Ascending aorta (tissue), 2 donors: ENCODE measurements around the gene MORN5. TPM values are rescaled to one million over a fixed set of nuclear protein-coding genes. Genes with fewer than 3 reads are reported as not detected.

ENCODE experiments used
- DNase-seq, 2 donors: peaks; one replicate each; pipeline ENCODE4 v3.0.0-alpha.2; 2019; ENCODE audit warnings: low spot score in 2 of 2
- H3K27ac ChIP-seq, 2 donors: fragments of 200-600 bp; sonication (generic); one replicate each; pipeline ENCODE4 v1.5.1; 2016 to 2017; ENCODE audit warnings: mild to moderate bottlenecking in 1 of 2
- H3K27me3 ChIP-seq: fragments of 200-600 bp; sonication (generic); one replicate; pipeline ENCODE4 v1.5.1; 2017
- H3K36me3 ChIP-seq, 2 donors: fragments of 200-600 bp; sonication (generic); one replicate each; pipeline ENCODE4 v1.5.1; 2016
- H3K4me1 ChIP-seq, 2 donors: fragments of 200-600 bp; sonication (generic); one replicate each; pipeline ENCODE4 v1.5.1; 2016 to 2017; ENCODE audit warnings: mild to moderate bottlenecking in 1 of 2
- H3K4me3 ChIP-seq, 2 donors: fragments of 200-600 bp; sonication (generic); one replicate each; pipeline ENCODE4 v1.5.1; 2016 to 2017; ENCODE audit warnings: mild to moderate bottlenecking in 1 of 2
- H3K9me3 ChIP-seq, 2 donors: fragments of 200-600 bp; sonication (generic); one replicate each; pipeline ENCODE4 v1.5.1; 2016
- intact Hi-C: fragments of 100-400 bp; cut with DNase I; formaldehyde crosslinking; loops from one replicate; pipeline ENCODE4 v1.15.1; 2023
- total RNA-seq: library from RNA; depleted of rRNA; stranded (reverse); fragments of >200 nt; gene quantifications from one replicate; pipeline ENCODE4 v1.1.0, GENCODE V29; 2016
- TF ChIP-seq, protein P1 (sequence below), 3 experiments: fragments of 200-600 bp in 2 of 3; fragments of 450-650 bp in 1 of 3; sonication (generic) in 2 of 3; IDR thresholded peaks; one replicate each; pipeline ENCODE4 v1.5.1; 2016 to 2019; ENCODE audit warnings: antibody characterized with exemption in 3 of 3, mild to moderate bottlenecking in 1 of 3, moderate library complexity in 1 of 3

MORN5 gene
- total RNA-seq, 1 donor from 2014 or later: not detected

- intact Hi-C loops: no loop called here
- H3K4me1 ChIP-seq: peaks cover 7 to 30% of the 10 kb centered on the region in 2 donors
Measured at GRCh38 chr9:122218071-122218934, 58.6 kb downstream of the MORN5 start.

DNA sequence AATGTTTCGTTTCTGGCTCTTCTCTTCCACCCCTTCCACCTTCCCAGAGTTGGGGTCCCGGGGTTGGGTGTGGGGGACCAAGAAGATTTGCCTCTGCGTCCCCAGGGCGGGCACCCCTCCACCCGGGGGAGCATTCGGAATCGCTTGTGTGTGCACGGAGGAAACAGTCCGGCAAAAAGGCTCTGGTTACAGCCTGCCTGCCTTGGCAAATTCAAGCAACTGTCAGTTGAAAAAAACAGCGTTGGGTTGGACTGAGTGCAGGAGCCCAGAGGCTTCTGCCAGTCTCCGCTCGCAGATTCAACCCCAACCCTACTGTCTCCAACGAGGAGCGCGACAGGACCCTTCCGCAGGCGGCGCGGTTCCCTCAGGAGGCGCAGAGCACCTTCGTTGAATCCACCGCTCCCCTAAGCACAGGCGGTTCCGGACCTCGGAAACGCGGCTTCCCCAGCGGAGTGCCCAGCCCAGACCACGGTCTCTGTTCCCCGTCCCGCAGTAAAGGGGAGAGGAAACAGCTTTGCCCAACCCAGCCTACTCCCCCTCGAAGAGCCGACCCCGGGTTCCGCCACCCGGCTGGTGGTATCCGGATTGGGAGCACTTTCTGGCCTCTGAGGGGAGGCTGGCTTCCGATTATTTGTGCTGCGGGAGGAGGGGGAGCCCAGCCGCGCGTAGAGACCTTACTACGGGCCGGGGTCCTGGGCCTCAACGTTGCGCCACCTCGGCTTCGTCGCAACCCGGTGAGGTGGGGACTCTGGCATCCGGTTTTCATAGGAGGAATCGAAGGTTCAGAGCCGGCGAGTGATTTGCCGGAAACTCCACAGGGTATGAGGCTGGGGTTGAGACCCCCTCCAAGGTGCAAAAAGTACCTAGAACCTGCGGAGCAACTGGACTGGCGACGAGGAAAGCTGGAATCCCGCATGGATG lies 59.5 kb downstream of the MORN5 start:
- H3K27me3 ChIP-seq: peaks cover 12% of the 10 kb centered on the region
- H3K4me1 ChIP-seq: peaks cover 0 to 23% of the 10 kb centered on the region in 2 donors
- TF ChIP-seq, protein P1, sequence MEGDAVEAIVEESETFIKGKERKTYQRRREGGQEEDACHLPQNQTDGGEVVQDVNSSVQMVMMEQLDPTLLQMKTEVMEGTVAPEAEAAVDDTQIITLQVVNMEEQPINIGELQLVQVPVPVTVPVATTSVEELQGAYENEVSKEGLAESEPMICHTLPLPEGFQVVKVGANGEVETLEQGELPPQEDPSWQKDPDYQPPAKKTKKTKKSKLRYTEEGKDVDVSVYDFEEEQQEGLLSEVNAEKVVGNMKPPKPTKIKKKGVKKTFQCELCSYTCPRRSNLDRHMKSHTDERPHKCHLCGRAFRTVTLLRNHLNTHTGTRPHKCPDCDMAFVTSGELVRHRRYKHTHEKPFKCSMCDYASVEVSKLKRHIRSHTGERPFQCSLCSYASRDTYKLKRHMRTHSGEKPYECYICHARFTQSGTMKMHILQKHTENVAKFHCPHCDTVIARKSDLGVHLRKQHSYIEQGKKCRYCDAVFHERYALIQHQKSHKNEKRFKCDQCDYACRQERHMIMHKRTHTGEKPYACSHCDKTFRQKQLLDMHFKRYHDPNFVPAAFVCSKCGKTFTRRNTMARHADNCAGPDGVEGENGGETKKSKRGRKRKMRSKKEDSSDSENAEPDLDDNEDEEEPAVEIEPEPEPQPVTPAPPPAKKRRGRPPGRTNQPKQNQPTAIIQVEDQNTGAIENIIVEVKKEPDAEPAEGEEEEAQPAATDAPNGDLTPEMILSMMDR (IDR thresholded peaks at IDR 0.05): no peak
- intact Hi-C loops: no loop called here
- H3K4me3 ChIP-seq: peak overlapping the region; percentile 27 to 37
- no peak for DNase-seq
- H3K9me3 ChIP-seq: no peaks in the 10 kb centered on the region
- H3K36me3 ChIP-seq: no peaks in the 10 kb centered on the region
- H3K27ac ChIP-seq: no peak overlapping the region

More at GRCh38 chr9:122218071-122218934, 58.6 kb downstream of the MORN5 start:
- Histone ChIP-seq H3K27me3 (peaks cover 18% of the 10 kb centered on the region), H3K4me3 (no peak overlapping the region), H3K27ac (no peak overlapping the region), H3K36me3 (no peaks in the 10 kb centered on the region), H3K9me3 (no peaks in the 10 kb centered on the region)
- DNase-seq: no peak
- TF ChIP-seq, protein P1 (IDR thresholded peaks at IDR 0.05): no peak

DNA sequence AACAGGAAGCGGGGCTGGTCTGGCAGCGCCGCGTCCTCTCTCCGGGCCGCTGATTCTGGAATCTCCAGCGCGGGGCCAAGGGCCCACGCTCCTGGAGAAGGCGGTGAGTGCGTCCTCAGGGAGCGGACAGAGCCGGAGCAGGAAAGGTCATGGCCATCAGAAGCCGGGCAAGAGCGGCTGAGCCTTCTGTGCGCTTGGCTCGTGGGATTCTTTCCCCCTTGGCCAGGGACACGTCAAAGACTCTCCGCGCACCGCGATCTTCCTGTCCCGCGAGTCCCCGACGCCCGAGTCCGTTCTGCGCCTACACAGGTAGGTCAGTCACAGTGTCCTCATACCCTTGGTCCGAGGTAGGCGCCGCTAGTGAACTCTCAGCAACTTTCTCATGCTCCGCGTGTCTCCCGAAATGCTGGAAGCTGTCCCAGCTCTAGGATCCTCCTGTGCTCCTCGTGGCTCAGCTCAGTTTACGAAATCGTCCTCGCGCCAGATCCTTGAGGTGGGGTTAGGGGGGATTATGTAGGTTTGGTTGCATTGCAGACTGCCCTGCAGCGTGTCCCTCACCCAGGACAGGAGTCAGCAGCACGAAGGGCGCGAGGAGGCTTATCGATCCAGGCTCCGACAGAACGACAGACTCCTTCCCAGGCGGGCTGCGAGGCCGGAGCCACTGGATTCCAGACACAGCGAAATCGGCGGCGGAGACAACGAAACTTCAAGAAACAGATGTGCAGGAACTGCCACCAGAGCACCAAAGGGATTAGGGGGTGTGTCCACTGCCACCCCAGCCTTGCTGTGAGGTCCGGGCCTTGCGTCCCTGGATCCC lies 60.4 kb downstream of the MORN5 start:
- Histone ChIP-seq H3K4me1 (peaks cover 0 to 23% of the 10 kb centered on the region in 2 donors), H3K4me3 (peak overlapping the region; percentile 27 to 37), H3K27ac (no peak overlapping the region), H3K36me3 (no peaks in the 10 kb centered on the region), H3K27me3 (peaks cover 11% of the 10 kb centered on the region), H3K9me3 (no peaks in the 10 kb centered on the region)
- TF ChIP-seq, protein P1 (IDR thresholded peaks at IDR 0.05): no peak
- DNase-seq: no peak
- intact Hi-C loops: no loop called here

- Histone ChIP-seq H3K4me3 (peak overlapping the region in 1 of 2 donors; percentile 27), H3K4me1 (peaks cover 0 to 23% of the 10 kb centered on the region in 2 donors), H3K36me3 (no peaks in the 10 kb centered on the region), H3K27ac (no peak overlapping the region), H3K9me3 (no peaks in the 10 kb centered on the region), H3K27me3 (peaks cover 18% of the 10 kb centered on the region)
- TF ChIP-seq, protein P1 (IDR thresholded peaks at IDR 0.05): no peak
- DNase-seq: no peak
- intact Hi-C loops: no loop called here
Measured at GRCh38 chr9:122220673-122221182, 61.0 kb downstream of the MORN5 start.
